ENCODE measurements around the gene FOLR1.
"Not testable (repeated sequence)": the region's sequence is repeated elsewhere in the genome, so short reads cannot be mapped to it uniquely, and the experiment has no call there.

The FOLR1 gene

GRCh38 chr11:72191961-72192381 is at the start of gene FOLR1:
TSS of gene FOLR1 (plus strand) at chr11:72192140. CDS start at chr11:72192174, 34 bp downstream.
- Histone ChIP-seq H3K4me3 (ENCODE audit: low read length) (no peak within 1 kb of the TSS), H3K36me3 (ENCODE audit: control insufficient read depth, insufficient read depth, low read length) (no peaks in the 10 kb centered on the region), H3K4me1 (ENCODE audit: control insufficient read depth, insufficient read depth, low read length) (peaks cover 1% of the 10 kb centered on the region; the same call in 1 of the 2 replicates), H3K27me3 (ENCODE audit: control insufficient read depth, insufficient read depth, low read length) (no peaks in the 10 kb centered on the region), H3K27ac (ENCODE audit: low read length) (no peak within 1 kb of the TSS), H3K9me3 (ENCODE audit: control insufficient read depth, insufficient read depth, low read length) (no peaks in the 10 kb centered on the region)
- WGBS (ENCODE audit: insufficient coverage, insufficient read length) = no CpG with 5 or more reads among the region's 5 CpGs
- DNase-seq (ENCODE audit: low read depth, low spot score) = no peak

GRCh38 chr11:72142543-72142942 is 49.4 kb upstream of the FOLR1 start:
- not testable (repeated sequence) for H3K27ac ChIP-seq (ENCODE audit: low read length); H3K36me3 ChIP-seq (ENCODE audit: control insufficient read depth, insufficient read depth, low read length); H3K4me3 ChIP-seq (ENCODE audit: low read length); H3K4me1 ChIP-seq (ENCODE audit: control insufficient read depth, insufficient read depth, low read length); DNase-seq (ENCODE audit: low read depth, low spot score); H3K27me3 ChIP-seq (ENCODE audit: control insufficient read depth, insufficient read depth, low read length); H3K9me3 ChIP-seq (ENCODE audit: control insufficient read depth, insufficient read depth, low read length)
- no CpG with 5 or more reads among the region's 1 CpG for WGBS (ENCODE audit: insufficient coverage, insufficient read length)

- H3K36me3 ChIP-seq (ENCODE audit: control insufficient read depth, insufficient read depth, low read length) = no peaks in the 10 kb centered on the region
- no peak for DNase-seq (ENCODE audit: low read depth, low spot score)
- H3K27ac ChIP-seq (ENCODE audit: low read length) = no peak overlapping the region
- H3K27me3 ChIP-seq (ENCODE audit: control insufficient read depth, insufficient read depth, low read length) = no peaks in the 10 kb centered on the region
- WGBS (ENCODE audit: insufficient coverage, insufficient read length) = no CpG with 5 or more reads among the region's 4 CpGs
- no peaks in the 10 kb centered on the region for H3K4me1 ChIP-seq (ENCODE audit: control insufficient read depth, insufficient read depth, low read length)
- no peaks in the 10 kb centered on the region for H3K9me3 ChIP-seq (ENCODE audit: control insufficient read depth, insufficient read depth, low read length)
- no peak overlapping the region for H3K4me3 ChIP-seq (ENCODE audit: low read length)
Measured at GRCh38 chr11:72144807-72145565, 47.0 kb upstream of the FOLR1 start.

DNA sequence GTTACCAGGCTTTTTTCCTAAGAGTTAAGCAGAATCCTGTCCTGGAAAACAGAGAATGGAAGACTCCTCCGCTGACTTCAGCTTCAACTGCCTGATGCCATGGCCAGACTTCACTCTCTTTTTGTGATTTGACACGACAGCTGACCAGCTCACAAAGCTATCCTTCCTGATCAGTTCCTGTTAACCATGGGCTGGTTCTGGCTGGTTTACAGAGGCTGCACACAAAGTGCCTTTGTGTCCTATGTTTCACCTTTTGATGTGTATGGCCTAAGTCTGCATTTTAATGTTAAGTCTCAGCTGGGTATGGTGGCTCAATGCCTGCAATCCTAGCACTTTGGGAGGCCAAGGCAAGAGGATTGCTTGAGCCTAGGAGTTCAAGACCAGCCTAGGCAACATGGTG is 45.3 kb upstream of the FOLR1 start:
- no CpG with 5 or more reads among the region's 2 CpGs for WGBS (ENCODE audit: insufficient coverage, insufficient read length)
- H3K4me1 ChIP-seq (ENCODE audit: control insufficient read depth, insufficient read depth, low read length) = no peaks in the 10 kb centered on the region
- no peaks in the 10 kb centered on the region for H3K9me3 ChIP-seq (ENCODE audit: control insufficient read depth, insufficient read depth, low read length)
- no peak for DNase-seq (ENCODE audit: low read depth, low spot score)
- H3K4me3 ChIP-seq (ENCODE audit: low read length) = no peak overlapping the region
- H3K27me3 ChIP-seq (ENCODE audit: control insufficient read depth, insufficient read depth, low read length) = no peaks in the 10 kb centered on the region
- no peak overlapping the region for H3K27ac ChIP-seq (ENCODE audit: low read length)
- H3K36me3 ChIP-seq (ENCODE audit: control insufficient read depth, insufficient read depth, low read length) = no peaks in the 10 kb centered on the region

- H3K27me3 ChIP-seq (ENCODE audit: control insufficient read depth, insufficient read depth, low read length) = no peaks in the 10 kb centered on the region
- H3K4me3 ChIP-seq (ENCODE audit: low read length) = no peak overlapping the region
- H3K27ac ChIP-seq (ENCODE audit: low read length) = no peak overlapping the region
- no peaks in the 10 kb centered on the region for H3K9me3 ChIP-seq (ENCODE audit: control insufficient read depth, insufficient read depth, low read length)
- H3K36me3 ChIP-seq (ENCODE audit: control insufficient read depth, insufficient read depth, low read length) = no peaks in the 10 kb centered on the region
- no CpG with 5 or more reads among the region's 4 CpGs for WGBS (ENCODE audit: insufficient coverage, insufficient read length)
- H3K4me1 ChIP-seq (ENCODE audit: control insufficient read depth, insufficient read depth, low read length) = no peaks in the 10 kb centered on the region
- DNase-seq (ENCODE audit: low read depth, low spot score) = no peak
Measured at GRCh38 chr11:72150882-72151281, 41.1 kb upstream of the FOLR1 start.

- H3K27ac ChIP-seq (ENCODE audit: low read length); H3K36me3 ChIP-seq (ENCODE audit: control insufficient read depth, insufficient read depth, low read length); H3K9me3 ChIP-seq (ENCODE audit: control insufficient read depth, insufficient read depth, low read length); DNase-seq (ENCODE audit: low read depth, low spot score); H3K27me3 ChIP-seq (ENCODE audit: control insufficient read depth, insufficient read depth, low read length); H3K4me3 ChIP-seq (ENCODE audit: low read length); H3K4me1 ChIP-seq (ENCODE audit: control insufficient read depth, insufficient read depth, low read length): not testable (repeated sequence)
- no CpG with 5 or more reads among the region's 6 CpGs for WGBS (ENCODE audit: insufficient coverage, insufficient read length)
Measured at GRCh38 chr11:72153874-72154273, 38.1 kb upstream of the FOLR1 start.

DNA sequence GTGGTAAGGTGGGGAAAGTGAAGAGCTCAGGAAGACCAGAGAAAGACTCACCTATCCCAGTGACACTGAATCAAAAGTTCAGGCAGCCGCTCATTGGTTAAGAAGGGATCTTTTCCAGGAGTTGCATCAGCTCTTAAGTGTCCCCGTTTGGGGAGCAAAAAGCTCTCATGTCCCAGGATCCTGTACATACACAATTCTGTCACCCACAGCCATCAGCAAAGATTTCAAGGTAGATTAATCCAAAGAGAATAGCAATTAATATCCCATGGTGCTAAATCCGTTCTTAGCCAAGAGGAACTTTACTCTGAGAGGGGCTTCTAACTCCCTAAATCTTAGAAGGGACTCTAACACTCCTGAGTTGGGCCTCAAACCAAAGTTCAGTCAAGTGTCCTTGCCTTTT is 37.1 kb upstream of the FOLR1 start:
- H3K36me3 ChIP-seq (ENCODE audit: control insufficient read depth, insufficient read depth, low read length) = no peaks in the 10 kb centered on the region
- H3K9me3 ChIP-seq (ENCODE audit: control insufficient read depth, insufficient read depth, low read length) = no peaks in the 10 kb centered on the region
- H3K27ac ChIP-seq (ENCODE audit: low read length) = no peak overlapping the region
- DNase-seq (ENCODE audit: low read depth, low spot score) = no peak
- no peak overlapping the region for H3K4me3 ChIP-seq (ENCODE audit: low read length)
- H3K4me1 ChIP-seq (ENCODE audit: control insufficient read depth, insufficient read depth, low read length) = no peaks in the 10 kb centered on the region
- WGBS (ENCODE audit: insufficient coverage, insufficient read length) = no CpG with 5 or more reads among the region's 3 CpGs
- H3K27me3 ChIP-seq (ENCODE audit: control insufficient read depth, insufficient read depth, low read length) = no peaks in the 10 kb centered on the region

GRCh38 chr11:72155751-72156150 is 36.2 kb upstream of the FOLR1 start:
- H3K4me1 ChIP-seq (ENCODE audit: control insufficient read depth, insufficient read depth, low read length) = no peaks in the 10 kb centered on the region
- no peaks in the 10 kb centered on the region for H3K36me3 ChIP-seq (ENCODE audit: control insufficient read depth, insufficient read depth, low read length)
- no peak overlapping the region for H3K27ac ChIP-seq (ENCODE audit: low read length)
- DNase-seq (ENCODE audit: low read depth, low spot score) = no peak
- H3K9me3 ChIP-seq (ENCODE audit: control insufficient read depth, insufficient read depth, low read length) = no peaks in the 10 kb centered on the region
- H3K27me3 ChIP-seq (ENCODE audit: control insufficient read depth, insufficient read depth, low read length) = no peaks in the 10 kb centered on the region
- H3K4me3 ChIP-seq (ENCODE audit: low read length) = no peak overlapping the region
- no CpG with 5 or more reads among the region's 4 CpGs for WGBS (ENCODE audit: insufficient coverage, insufficient read length)

DNA sequence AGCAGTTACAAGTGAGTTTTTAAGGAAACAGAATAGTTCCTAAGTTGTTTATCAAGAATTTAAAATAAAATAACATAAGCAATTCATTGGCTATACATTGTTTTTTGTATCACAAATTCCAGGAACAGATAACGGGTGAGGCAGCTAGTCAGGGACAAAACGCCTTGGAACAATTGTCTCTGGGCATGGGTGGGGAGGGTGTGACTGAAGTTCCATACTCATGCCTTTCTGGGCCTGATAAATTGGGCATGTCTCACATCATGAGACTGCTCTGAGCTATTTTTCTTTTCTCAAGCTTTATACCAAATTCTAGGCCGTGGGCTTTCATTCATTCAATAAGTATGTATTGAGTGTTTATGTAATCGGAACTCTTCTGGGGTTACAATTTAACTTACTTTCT is 34.8 kb upstream of the FOLR1 start:
- WGBS (ENCODE audit: insufficient coverage, insufficient read length) = no CpG with 5 or more reads among the region's 4 CpGs
- no peak overlapping the region for H3K4me3 ChIP-seq (ENCODE audit: low read length)
- no peaks in the 10 kb centered on the region for H3K27me3 ChIP-seq (ENCODE audit: control insufficient read depth, insufficient read depth, low read length)

DNA sequence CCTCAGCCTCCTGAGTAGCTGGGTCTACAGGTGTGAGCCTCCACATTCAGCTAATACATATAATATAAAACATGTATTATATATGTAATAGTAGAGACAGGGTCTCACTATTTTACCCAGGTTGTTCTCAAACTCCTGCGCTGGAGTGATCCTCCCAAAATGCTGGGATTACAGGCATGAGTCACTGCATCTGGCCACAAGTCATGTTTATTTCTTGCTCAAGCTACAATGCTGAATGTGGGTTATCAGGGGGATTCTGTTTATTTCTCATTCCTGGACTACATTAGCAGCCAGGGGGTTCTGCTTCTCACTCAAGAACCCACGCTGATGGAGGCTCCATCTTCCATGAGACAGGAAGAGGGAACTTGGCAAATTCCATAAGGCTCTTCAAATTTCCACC is 31.6 kb upstream of the FOLR1 start:
- WGBS (ENCODE audit: insufficient coverage, insufficient read length) = no CpG with 5 or more reads among the region's 2 CpGs
- Histone ChIP-seq H3K9me3 (ENCODE audit: control insufficient read depth, insufficient read depth, low read length) (no peaks in the 10 kb centered on the region), H3K36me3 (ENCODE audit: control insufficient read depth, insufficient read depth, low read length) (no peaks in the 10 kb centered on the region), H3K27me3 (ENCODE audit: control insufficient read depth, insufficient read depth, low read length) (no peaks in the 10 kb centered on the region), H3K4me1 (ENCODE audit: control insufficient read depth, insufficient read depth, low read length) (no peaks in the 10 kb centered on the region), H3K27ac (ENCODE audit: low read length) (no peak overlapping the region), H3K4me3 (ENCODE audit: low read length) (no peak overlapping the region)
- no peak for DNase-seq (ENCODE audit: low read depth, low spot score)

More for the DNA sequence above, 34.8 kb upstream of the FOLR1 start:
- Histone ChIP-seq H3K27ac (ENCODE audit: low read length) (no peak overlapping the region), H3K9me3 (ENCODE audit: control insufficient read depth, insufficient read depth, low read length) (no peaks in the 10 kb centered on the region), H3K4me1 (ENCODE audit: control insufficient read depth, insufficient read depth, low read length) (no peaks in the 10 kb centered on the region), H3K36me3 (ENCODE audit: control insufficient read depth, insufficient read depth, low read length) (no peaks in the 10 kb centered on the region)
- no peak for DNase-seq (ENCODE audit: low read depth, low spot score)

DNA sequence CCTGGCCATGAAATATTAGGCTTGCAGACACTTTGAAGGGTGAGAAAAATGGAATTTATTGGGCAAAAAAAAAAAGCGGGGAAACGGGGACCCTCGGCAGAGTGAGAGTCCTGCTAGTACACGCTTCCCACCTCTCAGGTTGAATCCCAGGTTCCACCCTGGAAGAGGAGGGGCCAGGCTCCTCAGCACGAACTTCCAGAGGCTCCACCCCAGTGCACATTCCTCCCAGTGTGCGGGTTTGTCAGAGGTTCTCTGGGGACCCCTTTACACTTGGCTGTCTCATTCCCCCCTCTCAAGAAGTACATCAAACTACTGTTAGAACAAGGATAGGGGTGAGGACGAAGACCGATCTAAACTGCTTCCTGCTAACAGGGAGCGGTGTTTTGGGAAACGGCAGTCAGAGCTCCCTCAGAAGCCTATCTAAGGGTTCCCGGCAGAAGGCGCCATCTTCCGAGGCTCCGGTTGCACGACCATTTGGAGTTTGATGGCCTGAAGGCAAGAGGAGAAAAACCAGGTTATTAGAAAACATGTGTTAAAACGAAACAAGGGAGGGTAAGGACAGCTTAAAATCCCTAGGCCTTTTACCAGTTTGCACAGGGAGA is 28.9 kb upstream of the FOLR1 start:
- no peak overlapping the region for H3K4me3 ChIP-seq (ENCODE audit: low read length)
- H3K27me3 ChIP-seq (ENCODE audit: control insufficient read depth, insufficient read depth, low read length) = no peaks in the 10 kb centered on the region
- no peaks in the 10 kb centered on the region for H3K4me1 ChIP-seq (ENCODE audit: control insufficient read depth, insufficient read depth, low read length)
- no CpG with 5 or more reads among the region's 16 CpGs for WGBS (ENCODE audit: insufficient coverage, insufficient read length)
- H3K9me3 ChIP-seq (ENCODE audit: control insufficient read depth, insufficient read depth, low read length) = no peaks in the 10 kb centered on the region; the same call in 1 of the 2 replicates
- no peak overlapping the region for H3K27ac ChIP-seq (ENCODE audit: low read length)
- H3K36me3 ChIP-seq (ENCODE audit: control insufficient read depth, insufficient read depth, low read length) = no peaks in the 10 kb centered on the region
- no peak for DNase-seq (ENCODE audit: low read depth, low spot score)
